Measurements from ENCODE around the gene TNFSF12.
"Not testable (repeated sequence)": the region's sequence is repeated elsewhere in the genome, so short reads cannot be mapped to it uniquely, and the experiment has no call there.

The TNFSF12 gene

DNA sequence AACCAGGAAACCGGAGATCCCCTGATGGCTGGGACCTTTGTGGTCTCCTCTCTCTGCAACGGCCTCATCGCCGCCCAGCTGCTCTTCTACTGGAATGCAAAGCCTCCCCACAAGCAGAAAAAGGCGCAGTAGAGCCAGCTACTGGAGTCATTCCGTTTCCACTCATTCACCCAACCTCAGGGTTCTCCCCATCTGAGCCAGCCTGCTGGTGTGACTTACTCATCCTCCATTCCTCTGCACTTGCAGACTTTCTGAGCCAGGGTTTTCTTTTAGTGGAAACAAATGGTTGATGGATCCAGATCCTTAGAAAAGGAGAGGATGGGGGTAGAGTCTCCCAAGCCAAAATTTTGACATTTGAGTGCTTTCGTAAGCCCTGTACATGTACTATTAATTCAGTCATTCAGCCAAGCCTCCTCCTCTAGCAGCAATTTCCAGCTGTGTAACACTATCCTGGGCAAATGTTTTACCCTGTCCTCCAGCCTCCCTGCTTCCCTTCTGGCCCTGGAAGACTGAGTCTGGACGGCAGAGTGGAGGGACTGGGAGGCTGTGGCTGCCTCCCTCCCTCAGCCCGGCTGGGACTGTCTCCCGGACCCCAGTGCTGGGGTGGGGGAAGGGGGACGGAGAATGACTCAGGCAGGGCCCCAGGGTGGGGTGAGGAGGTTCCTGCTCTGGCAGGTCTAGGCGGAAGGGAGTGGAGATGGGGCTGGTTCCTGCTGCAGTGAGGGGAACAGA is 38.7 kb downstream of the TNFSF12 start:
- DNase-seq (ENCODE audit: low read depth, low spot score), result no peak

DNA sequence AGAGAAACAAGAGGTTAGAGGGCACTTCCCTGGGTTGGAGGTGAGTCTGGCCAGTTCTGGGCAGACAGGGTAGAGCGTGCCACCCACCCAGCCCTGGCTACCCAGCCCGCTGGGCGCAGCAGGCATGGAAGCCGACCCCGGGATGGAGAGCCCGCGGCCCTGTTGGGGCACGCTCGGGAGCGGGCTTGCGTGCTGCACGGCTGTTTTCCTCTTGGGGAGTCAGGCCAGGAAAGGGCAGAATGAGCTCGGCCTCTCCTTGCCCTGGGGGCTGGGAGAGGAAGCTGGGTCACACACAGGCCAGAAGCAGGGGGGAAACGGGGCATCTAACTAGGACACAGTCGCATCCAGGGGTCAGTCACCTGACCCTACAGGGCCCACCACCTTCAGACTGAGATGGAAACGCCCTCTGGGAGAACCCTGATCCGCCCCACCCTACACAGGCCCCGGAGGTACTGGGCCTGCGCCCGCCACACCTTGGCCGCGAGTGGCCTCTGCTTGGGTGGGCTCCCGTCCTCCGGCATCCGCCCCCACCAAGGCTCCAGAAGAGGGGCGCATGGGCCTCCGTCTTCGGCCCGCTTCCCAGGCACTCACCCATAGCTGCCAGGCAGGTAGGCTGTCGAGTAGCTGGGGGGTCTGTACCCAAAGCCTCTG is 39.8 kb downstream of the TNFSF12 start:
- DNase-seq (ENCODE audit: low read depth, low spot score), result no peak

DNA sequence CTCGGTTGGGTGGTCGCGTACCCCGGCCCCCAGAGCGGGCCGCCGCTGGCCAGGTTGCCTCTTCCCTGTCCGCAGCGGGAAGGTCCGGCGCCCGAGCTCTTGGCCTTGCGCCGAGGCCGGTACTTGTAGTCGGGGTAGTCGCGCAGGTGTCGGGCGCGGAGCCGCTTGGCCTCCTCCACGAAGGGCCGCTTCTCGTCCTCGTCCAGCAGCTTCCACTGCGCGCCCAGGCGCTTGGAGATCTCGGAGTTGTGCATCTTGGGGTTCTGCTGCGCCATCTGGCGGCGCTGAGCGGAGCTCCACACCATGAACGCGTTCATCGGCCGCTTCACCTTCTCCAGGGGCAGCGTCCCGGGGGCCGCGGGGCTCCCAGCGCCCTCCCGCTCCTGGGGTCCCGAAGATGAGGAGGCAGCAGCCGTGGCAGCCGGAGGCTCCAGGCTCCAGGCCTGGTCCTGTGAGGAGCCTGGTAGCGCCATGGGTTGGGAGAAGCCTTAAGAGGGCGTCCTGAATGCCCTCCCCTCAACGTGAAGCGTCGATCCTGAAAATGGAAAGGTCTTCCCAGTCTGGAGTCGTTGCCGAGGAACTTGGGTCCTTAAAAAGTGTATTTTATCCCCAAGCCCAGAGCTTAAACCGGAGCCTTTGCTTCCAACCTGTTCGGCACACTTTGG is 40.5 kb downstream of the TNFSF12 start:
- no peak for DNase-seq (ENCODE audit: low read depth, low spot score)

DNA sequence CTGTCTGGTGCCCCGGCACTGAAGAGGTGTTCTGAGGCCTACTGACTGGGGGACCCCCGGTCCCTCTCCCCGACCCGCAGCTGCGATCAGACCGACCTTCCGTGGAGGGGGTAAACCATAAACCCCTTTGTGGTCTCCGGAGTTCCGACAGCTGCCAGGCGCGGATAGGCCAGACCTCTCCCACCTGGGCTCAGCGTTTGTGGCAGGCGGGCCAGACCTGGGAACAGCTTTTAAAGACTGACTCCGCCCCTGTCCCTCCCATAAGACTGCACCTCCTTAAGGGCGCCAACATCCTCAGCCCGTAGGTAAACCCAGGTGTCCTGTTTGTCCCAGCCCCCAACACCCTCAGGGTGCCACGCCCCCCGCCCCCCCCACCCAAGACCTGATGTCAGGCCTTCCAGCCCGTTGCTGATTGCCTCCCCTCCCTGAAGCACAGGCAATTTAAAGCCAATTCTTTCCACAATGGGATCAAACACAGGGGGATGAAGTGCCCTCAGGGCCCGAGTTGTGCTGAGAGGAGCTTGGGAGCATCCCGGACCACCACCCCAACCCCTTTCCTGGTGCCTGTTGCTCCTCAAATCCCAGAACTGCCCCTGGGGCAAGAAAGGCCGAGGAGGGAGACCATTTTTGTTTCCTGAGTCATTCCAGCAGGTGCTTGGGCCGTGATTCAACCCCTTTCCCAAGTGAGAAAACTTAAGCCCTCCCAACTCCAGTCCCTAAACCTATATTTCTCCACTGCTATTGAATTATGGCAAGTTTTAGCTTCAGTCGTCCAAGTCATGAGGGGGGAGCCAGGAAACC is 41.2 kb downstream of the TNFSF12 start, which contains the start of gene SOX15:
Gene SOX15, minus strand, starts transcription at position 204 of the 801 bp plus-strand sequence. CDS start 418 bp downstream, outside the sequence.
- DNase-seq (ENCODE audit: low read depth, low spot score), result no peak

DNA sequence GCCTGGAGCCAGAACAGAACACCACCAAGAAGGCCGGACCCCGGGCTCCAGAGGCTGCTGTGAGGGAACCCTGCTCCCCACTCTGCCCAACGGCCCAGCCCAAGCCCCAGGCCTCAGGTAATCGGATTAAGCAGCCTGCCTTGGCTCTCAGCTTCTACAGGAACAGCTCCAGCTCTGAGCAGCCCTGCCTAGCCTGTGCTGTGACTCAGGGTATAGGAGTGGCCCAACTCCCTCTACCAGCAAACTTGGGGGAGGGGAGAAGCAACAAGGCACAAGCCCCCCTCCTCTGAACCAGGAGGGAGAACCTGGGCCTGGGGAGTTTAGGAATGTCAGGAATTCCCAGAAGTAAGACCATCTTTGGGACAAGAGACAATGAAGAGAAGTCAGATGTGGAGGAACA is 41.9 kb downstream of the TNFSF12 start:
- no peak for DNase-seq (ENCODE audit: low read depth, low spot score)

DNA sequence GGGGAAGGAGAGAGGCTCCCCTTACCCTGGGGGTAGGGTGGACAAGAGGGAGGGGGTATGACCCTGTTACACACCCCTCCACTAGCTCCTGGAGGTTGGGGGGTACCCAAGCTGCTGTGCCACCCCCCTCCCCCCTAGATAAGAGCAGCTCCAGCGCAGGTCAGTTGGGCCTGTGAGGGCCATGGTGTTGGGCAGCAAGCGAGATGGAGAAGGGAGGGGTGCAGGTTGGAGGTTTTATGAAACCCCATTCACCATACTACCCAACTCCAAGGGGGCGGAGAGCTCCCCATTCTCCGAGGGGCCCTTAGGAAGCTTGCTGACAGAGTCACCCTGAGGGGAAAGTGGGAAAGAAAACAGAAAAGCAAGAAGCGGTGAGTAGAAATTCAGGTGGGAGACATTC is 42.7 kb downstream of the TNFSF12 start:
- DNase-seq (ENCODE audit: low read depth, low spot score), result no peak

DNA sequence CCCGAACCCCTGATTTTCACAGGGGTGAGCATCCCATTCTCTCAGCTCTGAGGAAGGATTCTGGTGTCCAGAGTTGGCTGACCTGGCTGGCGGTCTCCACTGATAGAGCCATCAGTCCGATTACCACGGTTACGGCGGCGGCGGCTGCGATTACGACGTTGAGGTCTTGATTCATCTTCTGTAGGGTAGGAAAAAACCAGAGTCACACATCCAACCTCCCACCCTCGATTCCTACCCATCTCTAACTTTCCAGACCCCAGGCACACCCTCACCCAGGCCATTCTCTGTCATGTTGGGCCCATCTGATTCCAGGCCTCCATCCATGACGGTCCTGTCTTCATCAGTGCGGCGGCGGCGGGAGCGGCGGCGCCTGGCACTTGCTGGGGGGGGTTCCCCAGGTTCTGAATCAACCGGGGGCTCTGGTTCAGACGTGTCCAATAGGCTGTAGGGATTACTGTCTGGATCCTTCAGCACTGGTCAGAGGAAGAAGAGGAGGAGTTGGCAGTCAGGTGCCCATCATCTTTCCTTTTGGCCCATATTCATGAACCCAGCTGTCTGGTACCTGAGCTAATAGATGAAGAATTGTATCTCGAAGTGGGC is 43.7 kb downstream of the TNFSF12 start:
- no peak for DNase-seq (ENCODE audit: low read depth, low spot score)

DNA sequence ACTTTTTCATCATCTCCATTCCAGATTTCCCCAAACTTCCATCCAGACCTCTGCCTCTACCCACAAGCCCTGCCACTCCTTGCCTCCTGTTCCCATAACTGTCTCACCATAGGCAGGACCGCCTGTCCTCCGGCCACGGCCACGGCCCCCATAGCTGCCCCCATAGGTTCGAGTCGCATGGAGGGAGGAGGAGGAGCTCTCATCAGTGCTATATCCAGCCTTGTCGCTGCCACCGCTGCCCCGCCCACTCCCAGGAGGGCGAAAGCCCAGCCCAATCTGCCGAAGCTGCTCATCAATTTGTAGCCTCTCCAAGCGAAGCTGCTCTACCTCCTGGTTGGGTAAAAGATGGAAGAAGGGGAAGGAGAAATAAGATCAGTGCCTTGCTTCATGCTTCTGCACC is 44.4 kb downstream of the TNFSF12 start:
- no peak for DNase-seq (ENCODE audit: low read depth, low spot score)

DNA sequence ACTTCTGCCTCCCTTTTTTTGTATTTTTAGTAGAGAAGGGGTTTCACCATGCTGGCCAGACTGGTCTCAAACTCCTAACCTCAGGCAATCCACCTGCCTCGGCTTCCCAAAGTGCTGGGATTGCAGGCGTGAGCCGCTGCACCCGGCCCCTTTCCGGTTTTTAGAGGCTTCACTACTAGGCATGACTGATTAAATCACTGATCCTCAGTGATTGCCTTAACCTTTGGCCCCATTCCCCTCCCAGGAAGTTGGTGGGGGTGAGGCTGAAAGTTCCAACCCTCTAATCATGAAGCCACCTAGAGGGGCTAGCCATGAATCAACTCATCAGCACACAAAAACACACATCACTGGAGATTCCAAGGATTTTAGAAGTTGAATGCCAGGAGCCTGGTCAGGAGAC is 48.7 kb downstream of the TNFSF12 start:
- DNase-seq (ENCODE audit: low read depth, low spot score), result not testable (repeated sequence)

DNA sequence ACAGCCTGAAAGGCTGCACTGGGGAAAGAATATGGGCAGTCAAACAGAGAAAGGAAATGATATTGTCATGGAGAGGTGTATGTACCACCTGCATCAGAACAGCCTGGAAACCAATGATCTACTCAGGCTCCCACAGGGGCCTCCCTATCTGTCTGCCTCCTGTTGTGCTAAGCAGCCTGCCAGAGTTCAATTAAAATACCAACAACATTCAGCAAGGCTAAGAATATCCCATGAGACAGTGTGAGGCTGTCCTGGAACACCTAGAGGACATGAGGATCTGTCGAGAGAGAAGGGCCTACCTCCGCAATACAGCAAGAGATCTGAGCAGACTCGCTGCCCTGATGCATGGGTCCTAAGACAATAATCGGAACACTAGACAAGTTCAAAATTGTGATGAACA is 57.4 kb downstream of the TNFSF12 start:
- DNase-seq (ENCODE audit: low read depth, low spot score), result no peak

Data from activated CD4-positive, CD25-positive, alpha-beta regulatory T cell treated with anti-CD3 and anti-CD28 coated beads, Interleukin-2, amount 50 U/mL, for 16 hours (primary cell).